Stimulated activated CD4-positive, alpha-beta T cell treated with anti-CD3 and anti-CD28 coated beads, Interleukin-12 subunit alpha, Interleukin-12 subunit beta, amount 100 ng/mL, for 48 hours (primary cell): ENCODE results near the gene PFKFB4.

Experiments used
- DNase-seq, 3 donors: peaks; one replicate each; pipeline ENCODE4 v3.0.0-alpha.2; 2020; ENCODE audit warnings: low read depth in 2 of 3, low spot score in 1 of 3

The PFKFB4 gene

DNA sequence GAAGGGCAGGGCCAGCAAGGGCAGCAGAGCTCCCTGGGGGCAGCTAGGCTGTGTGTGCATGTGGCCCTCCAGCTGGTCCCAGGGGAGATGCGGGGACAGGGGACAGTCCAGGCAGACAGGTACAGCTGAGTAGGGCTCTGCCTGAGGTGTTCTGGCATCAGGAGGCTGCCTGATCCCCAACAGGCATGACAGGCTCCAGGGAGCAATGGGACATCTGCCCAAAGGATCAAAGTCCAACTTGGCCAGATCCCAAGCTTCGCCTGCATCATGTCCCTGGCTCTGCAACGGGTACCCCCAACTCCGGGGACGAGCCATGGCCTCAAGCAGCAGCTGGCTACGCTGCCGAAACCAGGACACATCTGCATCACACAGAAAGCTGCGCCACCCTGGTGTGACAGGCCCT is 88.3 kb downstream of the PFKFB4 start:
- no peak for DNase-seq
